BJ (cell line): ENCODE measurements around the gene SMCO1. TPM values are rescaled to one million over a fixed set of nuclear protein-coding genes. Genes with fewer than 3 reads are reported as not detected.
"Not testable (repeated sequence)": the region's sequence is repeated elsewhere in the genome, so short reads cannot be mapped to it uniquely, and the experiment has no call there.

Experiments used
- CTCF ChIA-PET: fragments of 350-600 bp; formaldehyde crosslinking; extraction: SDS; loops from one replicate; lab custom pipeline; 2021; ENCODE audit warnings: antibody characterized with exemption, inconsistent platforms; lab: Yijun Ruan, JAX
- POLR2A ChIA-PET: fragments of 300-600 bp; sonication (Branson Sonifier 250); formaldehyde crosslinking; extraction: SDS; loops from one replicate; lab custom pipeline; 2021; ENCODE audit warnings: antibody characterized with exemption; lab: Charles Lee
- DNase-seq: peaks from one replicate; pipeline ENCODE4 v3.0.0-alpha.2; 2011; ENCODE audit warnings: low read depth
- H3K27me3 ChIP-seq: 2 replicates; pipeline ENCODE4 v1.6.0; 2011; ENCODE audit warnings: low read length; ENCODE audit not compliant: control insufficient read depth, insufficient read depth
- H3K36me3 ChIP-seq: 2 replicates; pipeline ENCODE4 v1.5.1; 2011; ENCODE audit warnings: low read length; ENCODE audit not compliant: control insufficient read depth, insufficient read depth
- H3K4me3 ChIP-seq: 2 replicates; pipeline ENCODE4 v1.5.1; 2011; ENCODE audit warnings: low read depth, mild to moderate bottlenecking, control low read depth, low read length
- CTCF ChIP-seq: IDR thresholded peaks from 2 replicates; pipeline ENCODE4 v1.5.1; 2011; ENCODE audit warnings: low read depth, mild to moderate bottlenecking, control low read depth, inconsistent platforms, low read length, moderate library complexity; ENCODE audit not compliant: insufficient read depth
- polyA plus RNA-seq: library from polyadenylated mRNA; depleted of rRNA; stranded (reverse); fragments of >200 nt; gene quantifications from 2 replicates; pipeline ENCODE4 v1.2.3, GENCODE V29; 2011

SMCO1 gene
- polyA plus RNA-seq, 1 experiment: not detected

GRCh38 chr3:196555295-196555694 lies 40.1 kb upstream of the SMCO1 start:
- CTCF ChIA-PET: interaction anchor here (0.6 to 2.7 kb wide), 3 partner anchors 11 to 324 kb away, joined by 3 to 9 read pairs (median 3); no protein-coding TSS in a partner anchor
- POLR2A ChIA-PET: no interaction called here
- TF ChIP-seq CTCF: no peak
- Histone ChIP-seq H3K36me3 (no peaks in the 10 kb centered on the region), H3K27me3 (no peaks in the 10 kb centered on the region), H3K4me3 (no peak overlapping the region)
- DNase-seq: no peak

- TF ChIP-seq CTCF: no peak
- CTCF ChIA-PET: interaction anchor here (0.7 to 2.7 kb wide), 2 partner anchors 17 to 301 kb away, joined by 3 to 9 read pairs; no protein-coding TSS in a partner anchor
- Histone ChIP-seq H3K36me3 (no peaks in the 10 kb centered on the region), H3K27me3 (no peaks in the 10 kb centered on the region), H3K4me3 (no peak overlapping the region)
- no peak for DNase-seq
- POLR2A ChIA-PET: no interaction called here
These were observed 39.1 kb upstream of the SMCO1 start for GRCh38 chr3:196554205-196554604.

- POLR2A ChIA-PET: no interaction called here
- TF ChIP-seq CTCF: no peak
- no peak for DNase-seq
- CTCF ChIA-PET: interaction anchor here (2.7 kb wide), 1 partner anchor 16 kb away, joined by 9 read pairs; no protein-coding TSS in a partner anchor
- Histone ChIP-seq H3K4me3 (no peak overlapping the region), H3K36me3 (no peaks in the 10 kb centered on the region), H3K27me3 (no peaks in the 10 kb centered on the region)
These were observed 38.4 kb upstream of the SMCO1 start for GRCh38 chr3:196553551-196553950.

GRCh38 chr3:196552253-196552652 lies 37.1 kb upstream of the SMCO1 start:
- ChIA-PET CTCF (no interaction called here), POLR2A (no interaction called here)
- DNase-seq: no peak
- H3K36me3 ChIP-seq: no peaks in the 10 kb centered on the region
- TF ChIP-seq CTCF: no peak
- H3K27me3 ChIP-seq: no peaks in the 10 kb centered on the region
- H3K4me3 ChIP-seq: no peak overlapping the region

GRCh38 chr3:196550172-196550571 lies 35.0 kb upstream of the SMCO1 start:
- H3K36me3 ChIP-seq, H3K4me3 ChIP-seq, POLR2A ChIA-PET, DNase-seq, H3K27me3 ChIP-seq: not testable (repeated sequence)
- CTCF ChIA-PET: interaction anchor here (1.9 kb wide), 1 partner anchor 452 kb away, joined by 4 read pairs; no protein-coding TSS in a partner anchor

GRCh38 chr3:196549312-196549711 lies 34.2 kb upstream of the SMCO1 start:
- H3K27me3 ChIP-seq, DNase-seq, H3K4me3 ChIP-seq, POLR2A ChIA-PET, H3K36me3 ChIP-seq: not testable (repeated sequence)
- CTCF ChIA-PET: interaction anchor here (0.8 to 1.9 kb wide), 2 partner anchors 11 to 453 kb away, joined by 3 to 4 read pairs; no protein-coding TSS in a partner anchor
